ENCODE results near the gene KRTAP5-9.

DNA sequence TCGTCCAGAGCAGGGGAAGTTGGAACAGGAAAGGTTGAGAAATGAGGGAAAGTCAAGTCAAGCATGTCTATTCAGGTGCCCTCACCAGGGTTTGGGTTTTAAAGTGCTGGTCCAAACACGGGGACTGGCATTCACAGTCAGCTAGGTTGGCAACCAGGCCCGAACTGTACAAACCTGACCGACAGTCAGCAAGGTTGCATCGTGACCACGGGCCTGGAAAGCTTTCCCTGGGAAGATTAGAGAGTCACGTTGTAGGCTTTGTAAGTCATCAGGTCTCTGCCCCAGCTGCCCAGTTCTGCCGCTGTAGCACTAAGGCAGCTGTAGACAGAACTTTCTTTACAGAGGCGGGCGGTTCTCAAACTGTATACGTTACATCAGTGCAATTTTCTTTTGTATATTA lies 24.6 kb downstream of the KRTAP5-9 start:
- TF ChIP-seq CTCF (IDR thresholded peaks at IDR 0.05) (no peak), POLR2A (IDR thresholded peaks at IDR 0.05) (no peak)
